Measurements from ENCODE around the gene KANK4.

KANK4 gene

GRCh38 chr1:62196086-62196690 is 123.0 kb downstream of the KANK4 start:
- no peak for DNase-seq

- DNase-seq: no peak
Observed at GRCh38 chr1:62194651-62195544, 124.3 kb downstream of the KANK4 start, which contains the start of gene L1TD1. Gene L1TD1, plus strand, starts transcription at chr1:62194849. Its CDS starts 11,780 bp downstream, at chr1:62206629.

- no peak for DNase-seq
Observed at GRCh38 chr1:62188111-62188510, 131.1 kb downstream of the KANK4 start.

GRCh38 chr1:62187548-62187947 is 131.7 kb downstream of the KANK4 start:
- no peak for DNase-seq
